OCI-LY7 (cell line): Measurements from ENCODE around the gene NOTCH2. TPM values are rescaled to one million over a fixed set of nuclear protein-coding genes. Genes with fewer than 3 reads are reported as not detected.

Experiments used
- BruUV-seq: library from RNA; stranded (reverse); fragments of 400-500 nt; replicated peaks from 2 replicates; lab custom pipeline; 2021; lab: Mats Ljungman, UMichigan
- CTCF ChIA-PET: fragments of 300-600 bp; sonication (Branson Sonifier 250); formaldehyde crosslinking; loops from one replicate; lab custom pipeline; 2022; ENCODE audit warnings: antibody characterized with exemption; ENCODE audit not compliant: unreplicated experiment; lab: Charles Lee
- POLR2A ChIA-PET: fragments of 300-600 bp; sonication (Branson Sonifier 250); formaldehyde crosslinking; loops from one replicate; lab custom pipeline; 2022; ENCODE audit warnings: antibody characterized with exemption; lab: Charles Lee
- DNase-seq: peaks from one replicate; pipeline ENCODE4 v3.0.0-alpha.2; 2015; ENCODE audit warnings: low spot score
- H2AFZ ChIP-seq: fragments of 200-600 bp; sonication (generic), shearing (Covaris generic); 2 replicates; pipeline ENCODE4 v1.6.1; 2014; ENCODE audit warnings: mild to moderate bottlenecking, antibody characterized with exemption, low read length, moderate library complexity
- H3K27ac ChIP-seq: fragments of 200-600 bp; sonication (generic); 2 replicates; pipeline ENCODE4 v1.5.1; 2014; ENCODE audit warnings: mixed run types, low read depth, mild to moderate bottlenecking, moderate library complexity, low read length, inconsistent platforms; ENCODE audit not compliant: poor library complexity, severe bottlenecking
- H3K36me3 ChIP-seq: fragments of 200-600 bp; sonication (generic); 2 replicates; pipeline ENCODE4 v1.6.1; 2014; ENCODE audit warnings: mild to moderate bottlenecking, antibody characterized with exemption, low read length, moderate library complexity, mixed read lengths; ENCODE audit not compliant: insufficient read depth
- H3K4me1 ChIP-seq: fragments of 200-600 bp; sonication (generic); 2 replicates; pipeline ENCODE4 v1.5.1; 2014; ENCODE audit warnings: mild to moderate bottlenecking, low read length; ENCODE audit not compliant: insufficient read depth, poor library complexity, severe bottlenecking
- H3K4me2 ChIP-seq: fragments of 200-600 bp; sonication (generic); 2 replicates; pipeline ENCODE4 v1.6.1; 2014; ENCODE audit warnings: mild to moderate bottlenecking, low read length
- H3K4me3 ChIP-seq: fragments of 200-600 bp; sonication (generic); 2 replicates; pipeline ENCODE4 v1.5.1; 2014; ENCODE audit warnings: mild to moderate bottlenecking, low read depth, low read length; ENCODE audit not compliant: poor library complexity, severe bottlenecking
- H3K79me2 ChIP-seq: fragments of 200-600 bp; sonication (generic); 2 replicates; pipeline ENCODE4 v1.6.1; 2016; ENCODE audit warnings: low read depth, mild to moderate bottlenecking, low read length, moderate library complexity, mixed read lengths; ENCODE audit not compliant: insufficient read depth
- H3K9me2 ChIP-seq: fragments of 200-600 bp; sonication (generic); 2 replicates; pipeline ENCODE4 v1.6.1; 2016; ENCODE audit warnings: mild to moderate bottlenecking, low read length, mixed read lengths; ENCODE audit not compliant: insufficient read depth
- H3K9me3 ChIP-seq: fragments of 200-600 bp; sonication (generic); 2 replicates; pipeline ENCODE4 v1.6.1; 2014; ENCODE audit warnings: mild to moderate bottlenecking, mixed run types, low read length, mixed read lengths
- H4K20me1 ChIP-seq: fragments of 200-600 bp; sonication (generic); 2 replicates; pipeline ENCODE4 v1.6.1; 2014; ENCODE audit warnings: mild to moderate bottlenecking, antibody characterized with exemption, low read length, moderate library complexity, mixed read lengths; ENCODE audit not compliant: insufficient read depth
- EZH2phosphoT487 ChIP-seq: fragments of 200-600 bp; sonication (generic); IDR thresholded peaks from 2 replicates; pipeline ENCODE4 v1.6.1; 2018; ENCODE audit warnings: low read depth, borderline replicate concordance, mild to moderate bottlenecking, mixed run types, antibody characterized with exemption, low read length, moderate library complexity, mixed read lengths
- intact Hi-C: fragments of 100-400 bp; cut with micrococcal nuclease; formaldehyde crosslinking; loops from one replicate; pipeline ENCODE4 v1.10.0; 2022; ENCODE audit not compliant: unreplicated experiment
- total RNA-seq, 2 experiments: library from RNA; depleted of rRNA in 1 of 2; stranded (reverse); fragments of >200 nt in 1 of 2; shearing (Covaris generic) in 1 of 2; gene quantifications; 2 replicates each; pipeline ENCODE4 v1.2.3, GENCODE V29; 2014 to 2022
- TF ChIP-seq, protein P1 (sequence below): fragments of 200-600 bp; sonication (generic); conservative IDR thresholded peaks from 2 replicates; pipeline ENCODE4 v1.5.1; 2014; ENCODE audit warnings: mild to moderate bottlenecking, antibody characterized with exemption, low read length, moderate library complexity, mixed read lengths

Gene NOTCH2
- total RNA-seq, 2 experiments from 2014 or later: 31.0 to 50.6 TPM

DNA sequence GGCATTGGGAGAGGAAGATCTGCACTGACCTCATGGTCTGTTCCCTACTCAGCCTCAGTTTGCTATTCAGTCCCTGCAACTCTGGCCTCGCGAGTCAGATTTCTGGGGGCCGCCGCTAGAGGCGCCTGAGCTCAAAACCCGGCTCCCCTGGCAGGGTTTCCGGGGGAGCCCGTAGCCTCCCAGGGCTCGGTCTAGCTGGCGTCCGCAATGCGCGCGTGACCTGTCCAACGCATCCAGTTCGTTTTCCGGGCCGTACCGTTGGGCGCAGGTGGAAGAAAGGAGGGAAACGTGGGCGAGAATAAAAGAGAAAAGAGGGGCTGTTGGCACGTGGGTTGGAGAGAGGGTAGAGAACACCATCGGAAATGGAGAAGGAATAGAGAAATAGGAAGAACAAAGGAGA lies 173.2 kb downstream of the NOTCH2 start, which contains the start of gene ADAM30:
TSS of gene ADAM30 (minus strand) at position 213 of the 400 bp plus-strand sequence. CDS start at position 34, 179 bp downstream.
- TF ChIP-seq, protein P1, sequence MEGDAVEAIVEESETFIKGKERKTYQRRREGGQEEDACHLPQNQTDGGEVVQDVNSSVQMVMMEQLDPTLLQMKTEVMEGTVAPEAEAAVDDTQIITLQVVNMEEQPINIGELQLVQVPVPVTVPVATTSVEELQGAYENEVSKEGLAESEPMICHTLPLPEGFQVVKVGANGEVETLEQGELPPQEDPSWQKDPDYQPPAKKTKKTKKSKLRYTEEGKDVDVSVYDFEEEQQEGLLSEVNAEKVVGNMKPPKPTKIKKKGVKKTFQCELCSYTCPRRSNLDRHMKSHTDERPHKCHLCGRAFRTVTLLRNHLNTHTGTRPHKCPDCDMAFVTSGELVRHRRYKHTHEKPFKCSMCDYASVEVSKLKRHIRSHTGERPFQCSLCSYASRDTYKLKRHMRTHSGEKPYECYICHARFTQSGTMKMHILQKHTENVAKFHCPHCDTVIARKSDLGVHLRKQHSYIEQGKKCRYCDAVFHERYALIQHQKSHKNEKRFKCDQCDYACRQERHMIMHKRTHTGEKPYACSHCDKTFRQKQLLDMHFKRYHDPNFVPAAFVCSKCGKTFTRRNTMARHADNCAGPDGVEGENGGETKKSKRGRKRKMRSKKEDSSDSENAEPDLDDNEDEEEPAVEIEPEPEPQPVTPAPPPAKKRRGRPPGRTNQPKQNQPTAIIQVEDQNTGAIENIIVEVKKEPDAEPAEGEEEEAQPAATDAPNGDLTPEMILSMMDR: no peak
- TF ChIP-seq EZH2phosphoT487: no peak
- Histone ChIP-seq H4K20me1 (no peaks in the 10 kb centered on the region), H3K79me2 (no peaks in the 10 kb centered on the region), H3K4me2 (no peak within 1 kb of the TSS), H3K9me2 (no peaks in the 10 kb centered on the region), H3K36me3 (no peaks in the 10 kb centered on the region), H3K9me3 (no peaks in the 10 kb centered on the region), H3K4me3 (no peak within 1 kb of the TSS), H3K4me1 (no peaks in the 10 kb centered on the region), H2AFZ (no peak within 1 kb of the TSS), H3K27ac (no peak within 1 kb of the TSS)
- POLR2A ChIA-PET: no interaction called here
- CTCF ChIA-PET: no interaction called here
- DNase-seq: no peak
- no TSS peak for BruUV-seq
- intact Hi-C loops: no loop called here

- Histone ChIP-seq H3K36me3 (no peaks in the 10 kb centered on the region), H3K4me2 (no peak overlapping the region), H3K27ac (no peak overlapping the region), H3K9me2 (no peaks in the 10 kb centered on the region), H3K4me1 (no peaks in the 10 kb centered on the region), H4K20me1 (no peaks in the 10 kb centered on the region), H3K9me3 (no peaks in the 10 kb centered on the region), H3K4me3 (no peak overlapping the region), H2AFZ (no peak overlapping the region), H3K79me2 (no peaks in the 10 kb centered on the region)
- ChIA-PET POLR2A (no interaction called here), CTCF (no interaction called here)
- BruUV-seq: no TSS peak
- TF ChIP-seq, protein P1: no peak
- no peak for TF ChIP-seq EZH2phosphoT487
- no peak for DNase-seq
- intact Hi-C loops: no loop called here
Observed at GRCh38 chr1:119895102-119895501, 174.4 kb downstream of the NOTCH2 start.

DNA sequence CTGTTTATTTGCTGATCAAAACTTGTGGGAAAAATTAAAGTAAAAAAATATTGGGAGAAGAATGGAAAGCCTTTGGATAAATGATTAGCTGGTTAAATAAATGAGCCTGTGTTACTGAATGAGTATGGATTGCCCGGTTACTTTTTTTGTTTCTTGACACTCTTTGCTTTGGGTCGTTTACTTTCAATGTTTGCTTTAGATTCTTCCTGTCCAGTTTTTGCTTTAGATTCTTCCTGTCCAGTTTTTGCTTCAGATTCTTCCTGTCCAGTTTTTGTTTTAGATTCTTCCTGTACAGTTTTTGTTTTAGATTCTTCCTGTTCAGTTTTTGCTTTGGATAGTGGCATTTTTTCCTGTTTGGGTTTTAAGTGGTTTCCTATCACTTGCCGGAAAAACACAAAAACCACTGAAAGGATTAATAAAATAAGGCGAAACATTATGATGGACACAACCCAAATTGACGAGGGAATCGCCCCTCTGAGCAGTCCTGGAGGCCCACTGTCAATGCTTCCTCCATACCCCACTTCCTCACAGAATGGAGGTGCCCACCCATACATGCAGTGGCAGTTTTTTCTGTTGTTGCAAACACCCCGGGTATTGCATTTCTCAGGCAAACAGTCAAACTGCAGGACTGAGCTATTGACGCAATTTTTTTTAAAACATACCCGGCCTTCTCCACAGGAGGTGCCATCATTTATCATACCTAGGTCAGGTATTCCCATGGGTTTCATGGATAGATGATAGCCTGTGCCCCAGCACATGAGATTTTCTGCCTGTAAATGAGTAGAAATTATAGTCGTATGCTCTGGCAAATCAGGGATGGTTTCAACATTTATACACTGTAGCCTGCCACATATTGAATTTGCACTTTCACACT lies 175.4 kb downstream of the NOTCH2 start:
- no peaks in the 10 kb centered on the region for H3K9me2 ChIP-seq
- H3K4me1 ChIP-seq: no peaks in the 10 kb centered on the region
- no peak overlapping the region for H3K27ac ChIP-seq
- ChIA-PET POLR2A (interaction anchor here (0.6 to 0.7 kb wide), 2 partner anchors 28 to 343 kb away, joined by 4 to 5 read pairs; no protein-coding TSS in a partner anchor), CTCF (no interaction called here)
- no peaks in the 10 kb centered on the region for H3K79me2 ChIP-seq
- no TSS peak for BruUV-seq
- H4K20me1 ChIP-seq: no peaks in the 10 kb centered on the region
- no peak overlapping the region for H3K4me3 ChIP-seq
- H3K9me3 ChIP-seq: no peaks in the 10 kb centered on the region
- H3K36me3 ChIP-seq: no peaks in the 10 kb centered on the region
- TF ChIP-seq, protein P1: no peak
- no peak for TF ChIP-seq EZH2phosphoT487
- H3K4me2 ChIP-seq: no peak overlapping the region
- H2AFZ ChIP-seq: no peak overlapping the region
- intact Hi-C loops: no loop called here
- no peak for DNase-seq
